Right lobe of liver (tissue), 6 donors: ENCODE results near the gene HPSE. TPM values are rescaled to one million over a fixed set of nuclear protein-coding genes. Genes with fewer than 3 reads are reported as not detected.
"Not testable (repeated sequence)": the region's sequence is repeated elsewhere in the genome, so short reads cannot be mapped to it uniquely, and the experiment has no call there.

Source experiments
- ATAC-seq, 4 donors: fragments of 200-7000 bp; cut with Tn5 transposase; one replicate each; pipeline ENCODE4 v1.9.1; 2020; ENCODE audit warnings: mild to moderate bottlenecking in 4 of 4, moderate library complexity in 4 of 4
- DNase-seq, 3 donors: peaks; one replicate each; pipeline ENCODE4 v3.0.0-alpha.2; 2020
- H3K27ac ChIP-seq, 3 donors: fragments of 200-600 bp; one replicate each; pipeline ENCODE4 v1.8.0; 2022
- H3K27me3 ChIP-seq, 2 donors: fragments of 200-600 bp; one replicate each; pipeline ENCODE4 v1.8.0; 2022
- H3K36me3 ChIP-seq, 4 donors: fragments of 200-600 bp; sonication (generic) in 1 of 4; one replicate each; pipeline versions ENCODE4 v1.5.1 to v1.8.0; 2017 to 2022; ENCODE audit warnings: control low read depth in 1 of 4
- H3K4me1 ChIP-seq, 4 donors: fragments of 200-600 bp; sonication (generic) in 1 of 4; one replicate each; pipeline versions ENCODE4 v1.5.1 to v1.8.0; 2017 to 2022; ENCODE audit warnings: control low read depth in 1 of 4
- H3K4me3 ChIP-seq, 3 donors: fragments of 200-600 bp; one replicate each; pipeline ENCODE4 v1.8.0; 2022
- H3K9me3 ChIP-seq, 4 donors: fragments of 200-600 bp; sonication (generic) in 1 of 4; one replicate each; pipeline versions ENCODE4 v1.5.1 to v1.8.0; 2017 to 2022; ENCODE audit warnings: control low read depth in 1 of 4
- POLR2A ChIP-seq: fragments of 450-650 bp; IDR thresholded peaks from one replicate; pipeline ENCODE4 v1.6.1; 2017; ENCODE audit warnings: antibody characterized with exemption, mild to moderate bottlenecking
- WGBS: methylation state at CpG from one replicate; pipeline ENCODE4 v1.1.6; 2018; ENCODE audit warnings: low coverage, low lambda C conversion rate; ENCODE audit not compliant: insufficient coverage; ENCODE audit errors: missing lambda C conversion rate; 5-methylcytosine and 5-hydroxymethylcytosine counted together
- intact Hi-C, 2 donors: fragments of 100-400 bp; cut with DNase I; formaldehyde crosslinking; loops; one replicate each; pipeline versions ENCODE4 v1.11.2 to v1.14.1; 2022
- total RNA-seq, 6 experiments: library from RNA; depleted of rRNA in 2 of 6; stranded (reverse); fragments of >200 nt in 2 of 6; fragmentation: NEBNext Ultra II Directional in 3 of 6; extraction: Animal tissue kit (Norgen Biotek cat#: 25700) in 3 of 6; gene quantifications; one replicate each; pipeline versions ENCODE4 v1.1.0 to v1.2.4, GENCODE V29; 2016 to 2023
- TF ChIP-seq, protein P1 (sequence below), 4 donors: fragments of 200-600 bp in 3 of 4; fragments of 450-650 bp in 1 of 4; IDR thresholded peaks; one replicate each; pipeline versions ENCODE4 v1.5.1 to v1.8.0; 2016 to 2022; ENCODE audit warnings: antibody characterized with exemption in 4 of 4, mild to moderate bottlenecking in 2 of 4
- donor health status: DM: no; HTN: yes; CAD: no.
- donor health status: DM: no; HTN: no; CAD: no.
- donor health status: DM: no; HTN: no; CAD: no.
- donor health status: DM: no; HTN: yes; CAD: no.
- donor health status: DM: no; HTN: yes; CAD: no.

Gene HPSE
- total RNA-seq, 6 experiments from 2014 or later, result 0.68 to 2.0 (median 1.2) TPM

DNA sequence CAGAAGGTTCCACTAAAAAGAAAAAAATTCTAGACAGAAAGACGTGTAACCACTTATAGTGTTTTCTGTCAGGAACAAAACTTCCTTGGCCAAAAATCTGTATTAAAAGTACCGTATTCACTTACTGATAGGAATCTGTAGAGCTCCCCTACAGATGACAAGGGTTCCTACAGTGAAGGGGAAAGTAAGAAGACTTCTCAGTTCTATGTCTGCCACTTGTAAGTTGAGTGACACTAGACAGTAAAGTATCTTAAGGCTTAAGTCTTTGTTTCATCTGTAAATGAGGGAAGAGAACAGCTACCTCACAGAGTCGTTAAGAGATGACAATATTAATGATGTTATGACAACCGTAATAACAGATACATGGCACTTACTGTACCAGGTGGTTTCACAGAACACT is 53.3 kb downstream of the HPSE start:
- DNase-seq, result no peak
- H3K4me3 ChIP-seq, result no peak overlapping the region
- ATAC-seq, result no peak
- H3K36me3 ChIP-seq, result peaks cover 0 to 5% (median 0%) of the 10 kb centered on the region in 4 donors
- 50% methylated on average over 4 of the region's 4 CpGs for WGBS
- H3K27me3 ChIP-seq, result no peaks in the 10 kb centered on the region
- intact Hi-C loops, result no loop called here
- H3K9me3 ChIP-seq, result no peaks in the 10 kb centered on the region
- H3K27ac ChIP-seq, result no peak overlapping the region
- TF ChIP-seq, protein P1, sequence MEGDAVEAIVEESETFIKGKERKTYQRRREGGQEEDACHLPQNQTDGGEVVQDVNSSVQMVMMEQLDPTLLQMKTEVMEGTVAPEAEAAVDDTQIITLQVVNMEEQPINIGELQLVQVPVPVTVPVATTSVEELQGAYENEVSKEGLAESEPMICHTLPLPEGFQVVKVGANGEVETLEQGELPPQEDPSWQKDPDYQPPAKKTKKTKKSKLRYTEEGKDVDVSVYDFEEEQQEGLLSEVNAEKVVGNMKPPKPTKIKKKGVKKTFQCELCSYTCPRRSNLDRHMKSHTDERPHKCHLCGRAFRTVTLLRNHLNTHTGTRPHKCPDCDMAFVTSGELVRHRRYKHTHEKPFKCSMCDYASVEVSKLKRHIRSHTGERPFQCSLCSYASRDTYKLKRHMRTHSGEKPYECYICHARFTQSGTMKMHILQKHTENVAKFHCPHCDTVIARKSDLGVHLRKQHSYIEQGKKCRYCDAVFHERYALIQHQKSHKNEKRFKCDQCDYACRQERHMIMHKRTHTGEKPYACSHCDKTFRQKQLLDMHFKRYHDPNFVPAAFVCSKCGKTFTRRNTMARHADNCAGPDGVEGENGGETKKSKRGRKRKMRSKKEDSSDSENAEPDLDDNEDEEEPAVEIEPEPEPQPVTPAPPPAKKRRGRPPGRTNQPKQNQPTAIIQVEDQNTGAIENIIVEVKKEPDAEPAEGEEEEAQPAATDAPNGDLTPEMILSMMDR (IDR thresholded peaks at IDR 0.05), result no peak
- TF ChIP-seq POLR2A, result no peak
- peaks cover 0 to 7% (median 2%) of the 10 kb centered on the region in 4 donors for H3K4me1 ChIP-seq

DNA sequence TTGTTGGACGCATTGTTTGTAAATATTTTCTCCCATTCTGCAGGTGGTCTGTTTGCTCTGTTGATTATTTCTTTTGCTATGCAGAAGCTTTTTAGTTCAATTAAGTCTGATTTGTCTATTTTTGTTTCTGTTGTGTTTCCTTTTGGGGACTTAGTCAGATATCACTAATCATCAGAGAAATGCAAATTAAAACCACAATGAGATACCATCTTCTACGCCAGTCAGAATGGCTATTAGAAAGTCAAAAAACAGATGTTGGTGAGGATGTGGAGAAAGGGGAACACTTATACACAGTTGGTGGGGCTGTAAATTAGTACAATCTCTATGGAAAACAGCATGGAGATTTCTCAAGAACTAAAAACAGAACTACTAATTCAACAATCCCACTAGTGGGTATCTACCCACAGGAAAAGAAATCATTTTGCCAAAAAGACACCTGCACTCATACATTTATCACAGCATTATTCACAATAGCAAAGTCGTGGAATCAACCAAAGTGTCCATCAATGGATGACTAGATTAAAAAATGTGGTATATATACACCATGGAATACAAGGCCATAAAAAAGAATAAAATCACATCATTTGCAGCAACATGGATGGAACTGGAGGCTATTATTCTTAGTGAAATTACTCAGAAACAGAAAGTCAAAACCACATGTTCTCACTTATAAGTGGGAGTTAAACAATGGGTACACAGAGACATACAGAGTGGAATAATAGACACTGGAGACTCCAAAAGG is 58.2 kb downstream of the HPSE start:
- no peak for ATAC-seq
- no peaks in the 10 kb centered on the region for H3K9me3 ChIP-seq
- no peaks in the 10 kb centered on the region for H3K27me3 ChIP-seq
- H3K36me3 ChIP-seq, result peaks cover 0 to 10% (median 0%) of the 10 kb centered on the region in 4 donors
- no peak overlapping the region for H3K27ac ChIP-seq
- intact Hi-C loops, result no loop called here
- 84% methylated on average over 3 of the region's 3 CpGs for WGBS
- H3K4me1 ChIP-seq, result no peaks in the 10 kb centered on the region
- TF ChIP-seq, protein P1 (IDR thresholded peaks at IDR 0.05), result no peak
- no peak for TF ChIP-seq POLR2A
- no peak for DNase-seq
- no peak overlapping the region for H3K4me3 ChIP-seq

DNA sequence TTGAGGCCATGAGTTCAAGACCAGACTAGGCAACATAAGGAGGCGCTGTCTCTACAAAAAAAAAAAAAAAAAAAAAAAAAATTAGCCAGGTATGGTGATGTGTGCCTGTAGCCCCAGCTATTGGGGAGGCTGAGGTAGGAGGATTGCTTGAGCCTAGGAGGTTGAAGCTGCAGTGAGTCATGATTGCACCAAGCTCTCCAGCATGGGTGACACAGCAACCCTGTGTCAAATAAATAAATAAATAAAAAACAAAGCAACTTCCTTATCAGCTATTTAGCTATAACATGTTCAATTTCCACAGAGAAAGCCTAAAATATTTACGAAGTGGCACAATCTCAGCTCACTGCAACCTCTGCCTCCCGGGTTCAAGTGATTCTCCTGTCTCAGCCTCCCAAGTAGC is 60.7 kb downstream of the HPSE start:
- H3K4me3 ChIP-seq, H3K27ac ChIP-seq, ATAC-seq, intact Hi-C loops, H3K4me1 ChIP-seq, H3K9me3 ChIP-seq, H3K27me3 ChIP-seq, DNase-seq: not testable (repeated sequence)
- 100% methylated on average over 2 of the region's 3 CpGs for WGBS
- peaks cover 0 to 16% (median 0%) of the 10 kb centered on the region in 4 donors for H3K36me3 ChIP-seq

DNA sequence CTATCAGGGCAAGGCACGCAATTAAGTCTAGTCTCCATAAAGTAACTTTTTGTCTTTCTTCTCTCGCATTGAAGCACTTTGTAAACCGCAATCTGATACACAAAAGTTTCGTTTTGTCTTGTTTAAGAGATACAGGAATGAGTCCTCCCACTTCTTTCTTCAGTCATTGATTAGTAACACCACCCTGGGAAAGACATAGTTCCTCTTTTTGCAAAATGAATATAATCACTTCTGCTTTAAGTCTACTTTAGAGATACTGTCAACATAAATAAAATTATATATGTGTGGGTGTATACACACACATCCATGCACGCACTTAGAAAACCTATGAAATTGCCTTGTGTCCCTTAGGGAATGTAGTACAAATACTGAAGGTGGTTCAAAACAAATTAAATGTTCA is 61.7 kb downstream of the HPSE start:
- Histone ChIP-seq H3K27me3 (no peaks in the 10 kb centered on the region), H3K36me3 (peaks cover 0 to 12% (median 0%) of the 10 kb centered on the region in 4 donors), H3K27ac (no peak overlapping the region), H3K4me3 (no peak overlapping the region), H3K4me1 (no peaks in the 10 kb centered on the region), H3K9me3 (no peaks in the 10 kb centered on the region)
- WGBS, result 95% methylated on average over 5 of the region's 5 CpGs
- intact Hi-C loops, result no loop called here
- no peak for ATAC-seq
- DNase-seq, result no peak
- no peak for TF ChIP-seq POLR2A
- TF ChIP-seq, protein P1 (IDR thresholded peaks at IDR 0.05), result no peak

DNA sequence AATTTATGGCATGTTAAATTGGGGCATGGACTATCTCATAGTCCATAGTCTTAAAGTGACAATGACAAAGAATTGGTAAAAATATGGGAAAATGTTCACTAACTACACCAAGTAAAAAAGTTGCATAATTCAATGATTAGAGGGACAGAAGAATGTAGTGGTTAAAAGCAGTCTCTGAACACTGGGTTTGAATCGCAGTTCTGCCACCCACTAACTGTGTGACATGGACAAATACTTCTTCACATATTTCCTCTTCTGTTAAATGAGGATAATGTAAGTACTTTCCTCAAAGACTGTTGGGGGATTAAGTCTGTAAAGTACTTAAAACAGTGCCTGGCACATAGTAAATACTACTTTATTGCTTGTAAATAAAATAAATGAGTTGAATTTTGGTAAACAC is 65.4 kb downstream of the HPSE start:
- DNase-seq (no peak), ATAC-seq (no peak)
- Histone ChIP-seq H3K4me3 (no peak overlapping the region), H3K27me3 (no peaks in the 10 kb centered on the region), H3K27ac (no peak overlapping the region), H3K36me3 (peaks cover 0 to 12% (median 0%) of the 10 kb centered on the region in 4 donors), H3K9me3 (no peaks in the 10 kb centered on the region), H3K4me1 (no peaks in the 10 kb centered on the region)
- intact Hi-C loops, result no loop called here
- TF ChIP-seq, protein P1 (IDR thresholded peaks at IDR 0.05), result no peak
- TF ChIP-seq POLR2A, result no peak
- 64% methylated on average over 1 of the region's 1 CpG for WGBS
